GM21619 (cell line): ENCODE data around the gene KIF3B.
"Not testable (repeated sequence)": the region's sequence is repeated elsewhere in the genome, so short reads cannot be mapped to it uniquely, and the experiment has no call there.

Source experiments
- ATAC-seq: cut with Tn5 transposase; IDR thresholded peaks from one replicate; pipeline ENCODE4 v1.9.1; 2021; ENCODE audit not compliant: unreplicated experiment

Gene KIF3B

GRCh38 chr20:32292548-32292947 lies 15.1 kb downstream of the KIF3B start:
- ATAC-seq, result no peak

GRCh38 chr20:32294071-32294470 lies 16.6 kb downstream of the KIF3B start:
- ATAC-seq, result no peak

GRCh38 chr20:32296412-32296811 lies 19.0 kb downstream of the KIF3B start:
- ATAC-seq, result no peak

GRCh38 chr20:32296819-32297420 lies 19.5 kb downstream of the KIF3B start:
- ATAC-seq, result no peak

GRCh38 chr20:32297439-32297838 lies 20.0 kb downstream of the KIF3B start:
- ATAC-seq, result no peak

GRCh38 chr20:32300647-32301046 lies 23.2 kb downstream of the KIF3B start:
- no peak for ATAC-seq

GRCh38 chr20:32301719-32302506 lies 24.5 kb downstream of the KIF3B start:
- ATAC-seq, result no peak

- no peak for ATAC-seq
Observed at GRCh38 chr20:32302507-32302872, 25.0 kb downstream of the KIF3B start.

- no peak for ATAC-seq
Observed at GRCh38 chr20:32304131-32304746, 26.8 kb downstream of the KIF3B start.

- no peak for ATAC-seq
Observed at GRCh38 chr20:32312718-32313424, 35.4 kb downstream of the KIF3B start.

- no peak for ATAC-seq
Observed at GRCh38 chr20:32314768-32315167, 37.3 kb downstream of the KIF3B start.

GRCh38 chr20:32315399-32315798 lies 37.9 kb downstream of the KIF3B start:
- ATAC-seq, result no peak

GRCh38 chr20:32315891-32316290 lies 38.4 kb downstream of the KIF3B start:
- ATAC-seq, result no peak

GRCh38 chr20:32316667-32317066 lies 39.2 kb downstream of the KIF3B start:
- ATAC-seq, result no peak

GRCh38 chr20:32319100-32319499 lies 41.6 kb downstream of the KIF3B start:
- ATAC-seq, result no peak

- no peak for ATAC-seq
Observed at GRCh38 chr20:32320305-32320704, 42.9 kb downstream of the KIF3B start.

- ATAC-seq, result no peak
Observed at GRCh38 chr20:32321390-32321789, 43.9 kb downstream of the KIF3B start.

GRCh38 chr20:32322260-32322659 lies 44.8 kb downstream of the KIF3B start:
- not testable (repeated sequence) for ATAC-seq

GRCh38 chr20:32323761-32324160 lies 46.3 kb downstream of the KIF3B start:
- ATAC-seq, result not testable (repeated sequence)

GRCh38 chr20:32325706-32326503 lies 48.5 kb downstream of the KIF3B start:
- ATAC-seq, result no peak

- ATAC-seq, result no peak
Observed at GRCh38 chr20:32326504-32326845, 49.0 kb downstream of the KIF3B start.
